SIG-M5 (cell line): ENCODE results near the gene GDPD4.

ENCODE experiments used
- DNase-seq: peaks from one replicate; lab custom pipeline; 2025; lab: John Stamatoyannopoulos, UW

The GDPD4 gene

DNA sequence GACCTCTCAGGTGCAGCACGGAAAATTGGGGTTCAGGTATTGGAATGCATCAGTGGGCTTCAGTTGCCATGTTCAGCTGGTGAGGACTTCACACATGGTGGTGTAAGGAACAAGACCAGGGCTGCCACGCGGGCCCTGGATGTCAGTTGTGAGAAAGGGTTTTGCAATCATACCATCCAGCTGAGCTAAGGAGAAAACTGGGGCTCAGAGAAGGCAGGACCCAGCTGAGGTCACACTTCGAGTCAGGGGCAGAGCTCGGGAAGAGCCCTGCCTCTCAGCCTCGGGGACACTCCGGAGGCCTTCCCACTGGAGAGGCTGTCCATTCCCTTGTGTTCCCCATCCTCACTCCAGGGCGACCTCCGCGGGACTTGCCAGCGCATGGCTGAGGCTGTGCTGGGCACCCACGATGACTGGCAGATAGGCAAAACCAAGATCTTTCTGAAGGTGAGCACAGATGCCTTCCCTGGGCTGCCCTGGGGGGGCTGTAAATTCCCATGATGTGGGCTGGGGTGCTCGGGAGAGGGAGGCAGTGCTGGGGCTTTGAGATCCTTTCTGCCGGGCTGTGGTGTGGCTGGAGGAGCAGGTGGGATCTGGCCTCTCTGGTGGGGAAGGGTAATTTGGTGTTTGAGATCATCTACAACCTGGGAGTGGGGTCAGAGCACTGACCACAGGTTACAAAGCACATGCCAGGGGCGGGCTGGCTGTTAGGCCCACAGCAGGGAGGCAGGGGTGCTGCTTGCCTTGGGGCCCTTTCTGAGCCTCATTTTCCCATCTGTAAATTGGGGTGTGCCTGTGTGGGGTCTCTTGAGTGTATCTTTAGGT lies 126.3 kb downstream of the GDPD4 start:
- DNase-seq, result no peak

GRCh38 chr11:77174559-77174958 lies 126.9 kb downstream of the GDPD4 start:
- DNase-seq, result no peak

DNA sequence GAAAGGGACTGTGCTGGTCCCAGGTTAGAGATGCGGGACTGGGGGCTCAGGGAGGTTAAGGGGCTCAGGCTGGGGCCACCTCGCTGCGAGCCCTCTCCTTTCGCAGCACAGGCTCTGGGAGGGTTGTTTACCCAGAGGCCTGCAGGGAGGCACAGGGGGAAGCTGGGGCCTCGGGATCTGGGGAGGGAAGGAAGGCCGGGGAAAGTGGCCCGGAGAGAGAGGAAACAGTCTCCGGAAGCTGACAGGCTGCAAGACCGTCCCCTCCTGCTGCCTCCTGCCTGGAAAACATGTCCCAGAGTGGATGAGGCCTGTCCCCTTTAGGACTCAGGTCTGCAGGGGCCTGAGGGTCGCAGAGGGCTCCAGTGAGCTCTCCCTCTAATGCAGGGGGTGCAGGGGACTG lies 128.0 kb downstream of the GDPD4 start:
- no peak for DNase-seq

DNA sequence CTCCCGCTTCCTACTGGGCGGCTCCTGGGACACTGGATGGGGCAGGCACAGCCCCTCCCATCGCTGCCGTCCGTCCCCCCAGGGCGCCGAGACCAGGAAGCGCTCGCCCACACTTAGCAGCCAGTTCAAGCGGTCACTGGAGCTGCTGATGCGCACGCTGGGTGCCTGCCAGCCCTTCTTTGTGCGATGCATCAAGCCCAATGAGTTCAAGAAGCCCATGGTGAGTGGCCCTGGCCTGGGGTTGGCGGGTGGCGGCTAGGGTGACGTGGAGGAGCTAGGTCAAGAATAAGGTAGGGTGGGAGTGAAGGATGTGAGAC lies 128.9 kb downstream of the GDPD4 start:
- no peak for DNase-seq

GRCh38 chr11:77171885-77172665 lies 129.4 kb downstream of the GDPD4 start:
- no peak for DNase-seq

- no peak for DNase-seq
These were observed 130.2 kb downstream of the GDPD4 start for GRCh38 chr11:77171254-77171653.

DNA sequence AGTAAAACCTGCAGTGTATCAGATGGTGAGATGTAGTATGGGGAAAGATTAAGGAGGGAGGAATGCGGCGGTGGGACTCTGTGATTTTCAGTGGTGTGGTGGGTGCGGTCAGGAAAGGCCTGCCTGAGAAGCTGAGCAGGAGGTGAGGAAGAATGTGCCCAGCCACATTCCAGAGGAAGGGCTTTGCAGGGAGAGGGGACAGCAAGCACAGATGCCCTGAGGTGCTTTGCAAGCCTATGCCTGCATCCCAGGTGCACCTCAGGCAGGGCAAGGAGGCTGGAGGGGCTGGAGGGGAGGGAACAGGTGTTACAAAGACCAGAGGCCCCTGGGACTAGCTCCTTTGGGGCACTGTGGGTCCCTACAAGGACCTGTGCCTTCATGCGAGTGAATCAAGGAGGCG lies 131.4 kb downstream of the GDPD4 start:
- no peak for DNase-seq

DNA sequence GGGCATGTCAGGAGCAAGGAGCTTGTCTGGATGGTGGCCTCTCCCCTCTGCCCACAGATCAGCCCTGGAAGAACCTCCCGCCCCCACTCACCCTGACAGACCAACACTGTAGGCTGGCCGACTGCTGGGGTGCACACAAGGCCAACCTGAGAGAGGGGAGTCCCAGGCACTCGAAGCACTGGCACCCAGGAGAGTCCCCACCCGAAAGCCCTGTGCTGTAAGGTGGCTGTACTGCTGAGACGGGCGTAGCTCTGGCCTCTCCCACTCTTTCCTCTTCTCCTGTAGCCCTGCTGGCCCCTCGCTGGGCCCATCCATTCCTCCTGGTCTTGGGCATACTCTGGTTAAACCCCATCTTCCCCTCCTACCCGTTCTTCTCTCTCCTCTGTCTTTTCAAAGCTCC lies 133.7 kb downstream of the GDPD4 start:
- DNase-seq, result no peak

GRCh38 chr11:77167111-77167626 lies 134.3 kb downstream of the GDPD4 start:
- no peak for DNase-seq
